HFF-Myc (cell line): Measurements from ENCODE around the gene TYRO3.
"Not testable (repeated sequence)": the region's sequence is repeated elsewhere in the genome, so short reads cannot be mapped to it uniquely, and the experiment has no call there.

Source experiments
- DNase-seq: peaks from one replicate; pipeline ENCODE4 v3.0.0-alpha.2; 2011; ENCODE audit warnings: low read depth; ENCODE audit errors: extremely low read depth
- H3K4me3 ChIP-seq: replicated peaks from 2 replicates; pipeline ENCODE4 v1.5.1; 2011; ENCODE audit warnings: low read depth, mild to moderate bottlenecking, control low read depth, low read length
- TF ChIP-seq, protein P1 (sequence below): IDR thresholded peaks from 2 replicates; pipeline ENCODE4 v1.5.1; 2012; ENCODE audit warnings: mild to moderate bottlenecking, low read depth, low read length, control low read depth; ENCODE audit errors: missing control alignments

TYRO3 gene

DNA sequence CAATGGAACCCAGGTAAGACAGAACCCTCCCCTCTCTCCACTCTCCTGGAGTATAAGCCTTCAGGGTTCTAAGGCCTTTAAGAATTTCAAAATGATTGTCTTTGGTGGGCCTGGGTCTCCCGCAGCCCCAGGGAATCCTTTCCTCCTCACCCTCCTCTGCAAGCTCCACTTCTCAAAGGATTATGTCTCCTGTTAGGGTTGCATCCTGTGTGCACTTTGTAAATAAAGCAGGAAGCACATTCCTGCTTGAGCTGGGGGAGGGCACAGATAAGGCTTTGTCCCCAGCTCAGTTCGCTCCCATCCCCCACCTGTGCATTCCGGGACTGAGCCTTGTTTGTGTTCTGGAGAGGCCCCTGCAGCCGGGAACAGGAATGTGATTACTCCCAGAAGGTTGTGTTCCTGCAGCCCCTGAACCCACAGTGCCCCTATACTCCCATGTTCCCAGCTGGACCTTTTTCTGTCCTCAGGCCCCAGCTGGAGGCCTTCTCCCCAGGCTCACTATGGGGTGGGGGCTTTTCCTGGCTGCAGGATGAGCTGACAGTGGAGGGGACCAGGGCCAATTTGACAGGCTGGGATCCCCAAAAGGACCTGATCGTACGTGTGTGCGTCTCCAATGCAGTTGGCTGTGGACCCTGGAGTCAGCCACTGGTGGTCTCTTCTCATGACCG is 9.5 kb downstream of the TYRO3 start:
- H3K4me3 ChIP-seq, result no peak overlapping the region
- TF ChIP-seq, protein P1, sequence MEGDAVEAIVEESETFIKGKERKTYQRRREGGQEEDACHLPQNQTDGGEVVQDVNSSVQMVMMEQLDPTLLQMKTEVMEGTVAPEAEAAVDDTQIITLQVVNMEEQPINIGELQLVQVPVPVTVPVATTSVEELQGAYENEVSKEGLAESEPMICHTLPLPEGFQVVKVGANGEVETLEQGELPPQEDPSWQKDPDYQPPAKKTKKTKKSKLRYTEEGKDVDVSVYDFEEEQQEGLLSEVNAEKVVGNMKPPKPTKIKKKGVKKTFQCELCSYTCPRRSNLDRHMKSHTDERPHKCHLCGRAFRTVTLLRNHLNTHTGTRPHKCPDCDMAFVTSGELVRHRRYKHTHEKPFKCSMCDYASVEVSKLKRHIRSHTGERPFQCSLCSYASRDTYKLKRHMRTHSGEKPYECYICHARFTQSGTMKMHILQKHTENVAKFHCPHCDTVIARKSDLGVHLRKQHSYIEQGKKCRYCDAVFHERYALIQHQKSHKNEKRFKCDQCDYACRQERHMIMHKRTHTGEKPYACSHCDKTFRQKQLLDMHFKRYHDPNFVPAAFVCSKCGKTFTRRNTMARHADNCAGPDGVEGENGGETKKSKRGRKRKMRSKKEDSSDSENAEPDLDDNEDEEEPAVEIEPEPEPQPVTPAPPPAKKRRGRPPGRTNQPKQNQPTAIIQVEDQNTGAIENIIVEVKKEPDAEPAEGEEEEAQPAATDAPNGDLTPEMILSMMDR, result no peak
- DNase-seq, result no peak

DNA sequence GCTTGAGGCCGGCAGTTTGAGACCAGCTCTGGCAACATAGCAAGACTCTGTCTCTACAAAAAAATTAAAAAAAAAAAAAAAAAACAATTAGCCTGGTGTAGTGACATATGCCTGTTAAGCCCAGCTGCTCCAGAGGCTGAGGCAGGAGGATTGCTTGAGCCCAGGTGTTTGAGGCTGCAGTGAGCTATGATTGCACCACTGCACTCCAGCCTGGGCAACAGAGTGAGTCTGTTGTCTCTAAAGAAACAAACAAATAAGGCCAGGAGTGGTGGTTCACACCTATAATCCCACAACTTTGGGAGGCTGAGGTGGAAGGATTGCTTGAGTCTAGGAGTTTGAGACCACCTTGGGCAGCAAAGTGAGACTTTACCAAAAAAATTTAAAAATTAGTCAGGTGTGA is 10.2 kb downstream of the TYRO3 start:
- H3K4me3 ChIP-seq, DNase-seq: not testable (repeated sequence)

DNA sequence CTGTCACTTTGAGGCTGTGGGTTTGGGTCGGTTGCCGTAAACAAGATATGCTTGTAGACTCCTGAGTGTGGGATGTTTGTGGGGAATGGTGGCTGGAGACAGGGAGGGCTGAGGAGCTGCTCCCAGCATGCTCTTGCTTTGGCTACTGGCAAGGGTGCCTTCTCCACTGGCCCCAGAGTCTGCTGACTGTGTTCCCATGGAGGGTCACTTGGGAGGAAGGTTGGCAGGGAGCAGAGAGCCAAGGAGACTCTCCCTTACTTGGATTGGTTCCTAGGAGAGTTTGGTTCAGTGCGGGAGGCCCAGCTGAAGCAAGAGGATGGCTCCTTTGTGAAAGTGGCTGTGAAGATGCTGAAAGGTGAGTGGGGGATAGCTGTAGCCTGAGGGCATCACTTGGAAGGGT is 11.8 kb downstream of the TYRO3 start:
- TF ChIP-seq, protein P1, result no peak
- DNase-seq, result no peak
- H3K4me3 ChIP-seq, result no peak overlapping the region

DNA sequence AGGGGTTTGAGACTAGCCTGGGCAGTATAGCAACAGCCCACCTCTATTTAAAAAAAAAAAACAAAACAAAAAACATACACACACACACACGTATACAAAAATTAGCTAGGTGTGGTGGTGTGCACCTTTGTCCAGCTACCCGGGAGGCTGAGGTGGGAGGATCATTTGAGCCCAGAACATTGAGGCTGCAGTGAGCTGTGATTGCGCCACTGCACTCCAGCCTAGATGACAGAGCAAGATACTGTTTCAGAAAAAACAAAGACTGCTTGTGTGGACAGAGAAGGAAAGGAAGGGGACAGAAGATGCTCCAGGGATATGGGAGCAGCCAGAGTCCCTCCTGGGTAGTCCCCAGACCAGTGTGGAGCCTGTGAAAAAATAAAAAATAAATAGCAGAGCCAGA is 12.9 kb downstream of the TYRO3 start:
- TF ChIP-seq, protein P1, result no peak
- H3K4me3 ChIP-seq, result no peak overlapping the region
- DNase-seq, result no peak

DNA sequence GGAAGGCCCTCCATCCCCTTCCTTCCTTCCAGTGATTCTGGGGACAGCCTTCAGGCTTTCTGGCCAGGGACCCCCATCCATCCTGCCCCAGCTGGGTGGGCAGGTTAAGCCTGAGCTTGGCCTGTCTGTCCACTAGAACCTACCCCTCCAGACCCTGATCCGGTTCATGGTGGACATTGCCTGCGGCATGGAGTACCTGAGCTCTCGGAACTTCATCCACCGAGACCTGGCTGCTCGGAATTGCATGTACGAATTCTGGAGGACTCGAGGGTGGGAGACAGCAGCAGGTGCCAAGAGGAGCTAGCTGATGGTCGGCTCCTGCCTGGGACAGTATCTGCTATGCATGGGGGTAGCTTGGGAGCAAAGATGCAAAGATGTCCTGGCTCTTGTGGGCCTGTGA is 13.9 kb downstream of the TYRO3 start:
- TF ChIP-seq, protein P1, result no peak
- no peak overlapping the region for H3K4me3 ChIP-seq
- no peak for DNase-seq

DNA sequence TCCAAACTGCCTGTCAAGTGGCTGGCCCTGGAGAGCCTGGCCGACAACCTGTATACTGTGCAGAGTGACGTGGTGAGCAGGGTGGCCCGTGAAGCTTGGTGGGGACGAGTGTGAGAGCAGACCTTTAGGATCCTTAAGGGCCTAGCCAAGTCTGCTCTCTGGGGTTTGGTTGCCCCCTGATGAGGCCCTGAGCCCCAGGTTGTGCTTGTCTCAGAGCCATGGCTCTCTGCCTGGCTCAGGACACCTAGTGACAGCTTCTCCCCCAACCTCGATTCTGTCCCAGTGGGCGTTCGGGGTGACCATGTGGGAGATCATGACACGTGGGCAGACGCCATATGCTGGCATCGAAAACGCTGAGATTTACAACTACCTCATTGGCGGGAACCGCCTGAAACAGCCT is 14.4 kb downstream of the TYRO3 start:
- no peak overlapping the region for H3K4me3 ChIP-seq
- no peak for DNase-seq
- TF ChIP-seq, protein P1, result no peak

DNA sequence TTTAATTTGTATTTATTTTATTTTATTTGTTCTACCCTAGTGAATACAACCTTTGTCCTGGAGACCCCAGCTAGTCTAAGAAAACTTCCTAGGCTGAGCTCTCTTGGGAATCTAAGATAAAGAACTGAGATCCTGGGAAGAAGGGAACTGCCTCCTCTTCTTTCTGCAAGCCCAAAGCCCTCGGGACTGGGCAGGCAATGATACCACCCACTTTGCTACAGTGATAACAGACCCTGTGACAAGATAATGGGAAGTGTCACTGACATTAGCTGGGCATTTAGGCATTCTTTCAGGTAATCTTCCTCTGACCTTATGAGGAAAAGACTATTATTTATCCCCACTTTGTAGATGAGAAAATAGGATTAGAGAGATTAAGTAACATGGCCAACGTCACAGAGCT is 15.1 kb downstream of the TYRO3 start:
- TF ChIP-seq, protein P1, result no peak
- DNase-seq, result no peak
- H3K4me3 ChIP-seq, result no peak overlapping the region
